Glutamatergic neuron (in vitro differentiated cells): Measurements from ENCODE around the gene PPP2R5C. TPM values are rescaled to one million over a fixed set of nuclear protein-coding genes. Genes with fewer than 3 reads are reported as not detected.

ENCODE experiments used
- DNase-seq: peaks from one replicate; pipeline ENCODE4 v3.0.0; 2022
- H3K27ac Mint-ChIP-seq: one replicate; pipeline ENCODE4 v1.8.0; 2020; ENCODE audit warnings: mild to moderate bottlenecking, mixed read lengths, inconsistent platforms; ENCODE audit not compliant: unreplicated experiment
- H3K27me3 Mint-ChIP-seq: one replicate; pipeline ENCODE4 v1.8.0; 2020; ENCODE audit warnings: mild to moderate bottlenecking, moderate library complexity, mixed read lengths, inconsistent platforms; ENCODE audit not compliant: unreplicated experiment
- H3K36me3 Mint-ChIP-seq: one replicate; pipeline ENCODE4 v1.8.0; 2020; ENCODE audit warnings: mild to moderate bottlenecking, mixed read lengths, inconsistent platforms; ENCODE audit not compliant: unreplicated experiment
- H3K4me1 Mint-ChIP-seq: one replicate; pipeline ENCODE4 v1.8.0; 2020; ENCODE audit warnings: mild to moderate bottlenecking, low read depth, mixed read lengths, inconsistent platforms; ENCODE audit not compliant: unreplicated experiment
- H3K4me3 Mint-ChIP-seq: one replicate; pipeline ENCODE4 v1.8.0; 2020; ENCODE audit warnings: mild to moderate bottlenecking, mixed read lengths, inconsistent platforms; ENCODE audit not compliant: unreplicated experiment
- H3K9me3 Mint-ChIP-seq: one replicate; pipeline ENCODE4 v1.8.0; 2020; ENCODE audit warnings: mild to moderate bottlenecking, moderate library complexity, mixed read lengths, inconsistent platforms; ENCODE audit not compliant: unreplicated experiment
- total RNA-seq: library from RNA; stranded (reverse); fragmentation: NEBNext Ultra II Directional; extraction: Animal tissue kit (Norgen Biotek cat#: 25700); gene quantifications from one replicate; pipeline ENCODE4 v1.2.1, GENCODE V29; 2021; ENCODE audit not compliant: unreplicated experiment
- TF ChIP-seq, protein P1 (sequence below): fragments of 200-600 bp; sonication (generic); IDR thresholded peaks from one replicate; pipeline ENCODE4 v1.5.0; 2021; ENCODE audit not compliant: partially characterized antibody, unreplicated experiment

PPP2R5C gene
- total RNA-seq, 1 donor from 2014 or later, result 116 TPM

DNA sequence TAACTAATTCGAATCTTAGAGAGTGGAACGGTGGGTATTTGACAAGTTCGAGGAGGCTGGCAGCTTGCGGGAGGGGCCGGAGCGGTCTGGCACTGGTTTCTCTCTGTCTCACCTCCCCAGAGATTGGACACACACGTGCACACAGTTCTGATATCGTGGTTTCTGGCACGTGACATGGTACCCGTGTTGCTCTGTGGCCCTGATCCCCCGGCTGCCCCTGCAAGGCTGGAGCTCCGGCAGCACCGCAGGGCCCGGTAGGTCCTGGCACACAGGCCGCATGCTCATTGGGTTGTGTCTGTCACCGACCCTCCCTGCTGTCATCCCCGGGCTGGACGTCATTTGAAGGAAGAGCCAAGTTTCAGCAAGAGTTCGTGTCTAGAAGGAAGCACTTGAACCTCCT is 82.7 kb downstream of the PPP2R5C start:
- Mint-ChIP-seq H3K27ac (no peak overlapping the region), H3K27me3 (peaks cover 5% of the 10 kb centered on the region), H3K4me3 (no peak overlapping the region), H3K36me3 (no peaks in the 10 kb centered on the region), H3K9me3 (peaks cover 3% of the 10 kb centered on the region), H3K4me1 (peaks cover 41% of the 10 kb centered on the region)
- TF ChIP-seq, protein P1, sequence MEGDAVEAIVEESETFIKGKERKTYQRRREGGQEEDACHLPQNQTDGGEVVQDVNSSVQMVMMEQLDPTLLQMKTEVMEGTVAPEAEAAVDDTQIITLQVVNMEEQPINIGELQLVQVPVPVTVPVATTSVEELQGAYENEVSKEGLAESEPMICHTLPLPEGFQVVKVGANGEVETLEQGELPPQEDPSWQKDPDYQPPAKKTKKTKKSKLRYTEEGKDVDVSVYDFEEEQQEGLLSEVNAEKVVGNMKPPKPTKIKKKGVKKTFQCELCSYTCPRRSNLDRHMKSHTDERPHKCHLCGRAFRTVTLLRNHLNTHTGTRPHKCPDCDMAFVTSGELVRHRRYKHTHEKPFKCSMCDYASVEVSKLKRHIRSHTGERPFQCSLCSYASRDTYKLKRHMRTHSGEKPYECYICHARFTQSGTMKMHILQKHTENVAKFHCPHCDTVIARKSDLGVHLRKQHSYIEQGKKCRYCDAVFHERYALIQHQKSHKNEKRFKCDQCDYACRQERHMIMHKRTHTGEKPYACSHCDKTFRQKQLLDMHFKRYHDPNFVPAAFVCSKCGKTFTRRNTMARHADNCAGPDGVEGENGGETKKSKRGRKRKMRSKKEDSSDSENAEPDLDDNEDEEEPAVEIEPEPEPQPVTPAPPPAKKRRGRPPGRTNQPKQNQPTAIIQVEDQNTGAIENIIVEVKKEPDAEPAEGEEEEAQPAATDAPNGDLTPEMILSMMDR, result no peak
- no peak for DNase-seq

DNA sequence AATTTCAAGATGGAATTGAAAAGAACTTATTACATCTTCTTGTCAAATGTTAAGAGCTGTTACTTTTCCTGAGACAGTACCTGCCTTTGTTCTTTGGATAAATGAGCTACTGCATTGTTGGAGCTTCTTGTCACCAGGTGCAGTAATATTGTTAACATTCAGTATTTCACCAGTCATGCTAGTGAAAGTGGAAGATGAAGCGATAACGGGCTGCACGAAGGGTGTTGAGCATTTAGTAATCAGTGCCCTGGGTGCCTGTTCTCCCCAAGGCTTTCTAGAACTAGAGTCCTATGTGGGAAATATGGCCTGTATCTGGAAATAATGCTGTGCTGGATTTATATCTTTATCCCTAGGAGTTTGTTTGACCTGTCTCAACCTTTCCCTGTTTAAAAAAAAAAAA is 83.2 kb downstream of the PPP2R5C start:
- DNase-seq, result no peak
- Mint-ChIP-seq H3K27me3 (peaks cover 2% of the 10 kb centered on the region), H3K36me3 (no peaks in the 10 kb centered on the region), H3K9me3 (peaks cover 3% of the 10 kb centered on the region), H3K4me3 (no peak overlapping the region), H3K27ac (no peak overlapping the region), H3K4me1 (peaks cover 41% of the 10 kb centered on the region)
- TF ChIP-seq, protein P1, result no peak

DNA sequence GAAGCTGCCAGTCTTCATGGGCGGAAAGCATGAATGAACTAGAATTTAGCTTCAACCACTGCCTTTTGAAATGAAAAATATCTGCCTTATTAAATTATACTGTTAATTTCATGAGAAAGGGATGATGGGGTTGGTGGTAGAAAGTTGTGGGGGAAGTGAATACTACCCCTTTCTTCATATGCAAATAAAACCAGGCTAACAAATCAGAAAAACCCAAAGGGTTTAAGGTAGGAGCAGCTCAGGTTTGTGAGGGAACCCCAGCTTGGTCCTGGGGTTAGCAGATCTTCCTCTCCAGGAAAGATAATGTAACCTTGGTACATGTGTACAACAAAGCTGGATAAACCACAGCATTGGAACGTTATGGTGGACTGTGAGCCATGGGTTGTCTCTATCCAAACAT is 84.0 kb downstream of the PPP2R5C start:
- no peak for DNase-seq
- Mint-ChIP-seq H3K4me3 (no peak overlapping the region), H3K27me3 (peaks cover 2% of the 10 kb centered on the region), H3K36me3 (no peaks in the 10 kb centered on the region), H3K4me1 (peaks cover 42% of the 10 kb centered on the region), H3K27ac (no peak overlapping the region), H3K9me3 (peaks cover 5% of the 10 kb centered on the region)
- TF ChIP-seq, protein P1, result no peak

DNA sequence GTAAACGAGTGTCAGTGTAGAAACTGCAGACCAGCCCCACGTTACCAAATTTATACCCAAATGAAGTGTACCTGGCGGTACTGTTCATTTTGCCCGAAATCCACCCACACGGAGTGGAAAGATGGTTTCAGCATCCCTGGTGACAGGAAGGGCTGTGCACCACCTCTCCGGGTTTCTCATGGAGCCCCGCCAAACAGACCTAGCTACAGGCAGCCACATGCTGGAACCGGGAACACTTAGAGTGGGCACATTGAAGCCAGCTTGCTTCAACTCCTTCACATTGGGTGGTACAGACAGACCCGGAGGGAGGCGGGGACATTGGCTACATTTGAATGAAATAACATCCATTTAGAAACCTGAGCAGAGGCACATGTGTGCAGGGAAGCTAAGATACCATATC is 84.4 kb downstream of the PPP2R5C start:
- no peak overlapping the region for H3K27ac Mint-ChIP-seq
- no peak overlapping the region for H3K4me3 Mint-ChIP-seq
- peaks cover 41% of the 10 kb centered on the region for H3K4me1 Mint-ChIP-seq
- H3K36me3 Mint-ChIP-seq, result no peaks in the 10 kb centered on the region
- H3K27me3 Mint-ChIP-seq, result peaks cover 2% of the 10 kb centered on the region
- peaks cover 6% of the 10 kb centered on the region for H3K9me3 Mint-ChIP-seq
- DNase-seq, result no peak
- TF ChIP-seq, protein P1, result no peak

DNA sequence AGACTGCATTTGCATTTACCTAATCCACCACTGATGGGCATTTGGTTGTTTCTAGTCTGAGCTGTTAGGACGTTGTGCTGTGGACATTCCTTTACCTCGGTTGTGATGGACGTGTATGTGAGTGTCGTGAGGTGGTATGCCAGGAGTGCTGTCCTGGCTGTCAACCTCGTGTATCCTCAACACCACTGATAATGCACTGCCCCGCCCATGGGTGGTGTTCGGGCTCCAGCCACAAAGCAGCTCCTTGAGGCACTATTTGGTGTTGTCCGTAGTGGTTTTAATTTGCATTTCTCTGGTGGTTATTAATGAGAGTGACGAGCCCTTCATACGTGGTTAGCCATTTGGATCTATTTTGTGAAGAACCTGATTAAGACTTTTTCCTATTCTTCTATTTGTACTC is 87.6 kb downstream of the PPP2R5C start:
- Mint-ChIP-seq H3K27ac (no peak overlapping the region), H3K27me3 (no peaks in the 10 kb centered on the region), H3K4me1 (peaks cover 32% of the 10 kb centered on the region), H3K4me3 (no peak overlapping the region), H3K36me3 (no peaks in the 10 kb centered on the region), H3K9me3 (peaks cover 6% of the 10 kb centered on the region)
- no peak for DNase-seq
- TF ChIP-seq, protein P1, result no peak
